Ascending aorta (tissue), 2 donors: Measurements from ENCODE around the gene FAIM. TPM values are rescaled to one million over a fixed set of nuclear protein-coding genes. Genes with fewer than 3 reads are reported as not detected.
"Not testable (repeated sequence)": the region's sequence is repeated elsewhere in the genome, so short reads cannot be mapped to it uniquely, and the experiment has no call there.

Experiments used
- DNase-seq, 2 donors: peaks; one replicate each; pipeline ENCODE4 v3.0.0-alpha.2; 2019; ENCODE audit warnings: low spot score in 2 of 2
- H3K27ac ChIP-seq, 2 donors: fragments of 200-600 bp; sonication (generic); one replicate each; pipeline ENCODE4 v1.5.1; 2016 to 2017; ENCODE audit warnings: mild to moderate bottlenecking in 1 of 2
- H3K27me3 ChIP-seq: fragments of 200-600 bp; sonication (generic); one replicate; pipeline ENCODE4 v1.5.1; 2017
- H3K36me3 ChIP-seq, 2 donors: fragments of 200-600 bp; sonication (generic); one replicate each; pipeline ENCODE4 v1.5.1; 2016
- H3K4me1 ChIP-seq, 2 donors: fragments of 200-600 bp; sonication (generic); one replicate each; pipeline ENCODE4 v1.5.1; 2016 to 2017; ENCODE audit warnings: mild to moderate bottlenecking in 1 of 2
- H3K4me3 ChIP-seq, 2 donors: fragments of 200-600 bp; sonication (generic); one replicate each; pipeline ENCODE4 v1.5.1; 2016 to 2017; ENCODE audit warnings: mild to moderate bottlenecking in 1 of 2
- H3K9me3 ChIP-seq, 2 donors: fragments of 200-600 bp; sonication (generic); one replicate each; pipeline ENCODE4 v1.5.1; 2016
- CTCF ChIP-seq, 3 experiments: fragments of 200-600 bp in 2 of 3; fragments of 450-650 bp in 1 of 3; sonication (generic) in 2 of 3; IDR thresholded peaks; one replicate each; pipeline ENCODE4 v1.5.1; 2016 to 2019; ENCODE audit warnings: antibody characterized with exemption in 3 of 3, mild to moderate bottlenecking in 1 of 3, moderate library complexity in 1 of 3
- intact Hi-C: fragments of 100-400 bp; cut with DNase I; formaldehyde crosslinking; loops from one replicate; pipeline ENCODE4 v1.15.1; 2023
- total RNA-seq: library from RNA; depleted of rRNA; stranded (reverse); fragments of >200 nt; gene quantifications from one replicate; pipeline ENCODE4 v1.1.0, GENCODE V29; 2016

FAIM gene
- total RNA-seq, 1 donor from 2014 or later: 13.5 TPM

- H3K36me3 ChIP-seq: peaks cover 19 to 41% of the 10 kb centered on the region in 2 donors
- TF ChIP-seq CTCF (IDR thresholded peaks at IDR 0.05): no peak
- DNase-seq: no peak
- no peak overlapping the region for H3K27ac ChIP-seq
- H3K4me1 ChIP-seq: no peaks in the 10 kb centered on the region
- intact Hi-C loops: no loop called here
- peaks cover 10 to 21% of the 10 kb centered on the region in 2 donors for H3K9me3 ChIP-seq
- H3K27me3 ChIP-seq: no peaks in the 10 kb centered on the region
- H3K4me3 ChIP-seq: no peak overlapping the region
Measured at GRCh38 chr3:138678086-138678485, 69.5 kb downstream of the FAIM start.

GRCh38 chr3:138678874-138679392 lies 70.4 kb downstream of the FAIM start:
- no peak overlapping the region for H3K27ac ChIP-seq
- intact Hi-C loops: no loop called here
- no peaks in the 10 kb centered on the region for H3K4me1 ChIP-seq
- no peak for TF ChIP-seq CTCF (IDR thresholded peaks at IDR 0.05)
- H3K27me3 ChIP-seq: no peaks in the 10 kb centered on the region
- H3K4me3 ChIP-seq: no peak overlapping the region
- peaks cover 10 to 21% of the 10 kb centered on the region in 2 donors for H3K9me3 ChIP-seq
- H3K36me3 ChIP-seq: peaks cover 19 to 40% of the 10 kb centered on the region in 2 donors
- no peak for DNase-seq

- H3K27me3 ChIP-seq: not testable (repeated sequence)
Measured at GRCh38 chr3:138680974-138681373, 72.4 kb downstream of the FAIM start.

GRCh38 chr3:138681463-138682220 lies 73.1 kb downstream of the FAIM start:
- Histone ChIP-seq H3K27me3 (no peaks in the 10 kb centered on the region), H3K36me3 (peaks cover 12 to 14% of the 10 kb centered on the region in 2 donors), H3K9me3 (no peaks in the 10 kb centered on the region), H3K4me1 (no peaks in the 10 kb centered on the region), H3K4me3 (no peak overlapping the region), H3K27ac (no peak overlapping the region)
- TF ChIP-seq CTCF (IDR thresholded peaks at IDR 0.05): no peak
- intact Hi-C loops: no loop called here
- DNase-seq: no peak

More at GRCh38 chr3:138680974-138681373, 72.4 kb downstream of the FAIM start:
- H3K4me3 ChIP-seq, H3K27ac ChIP-seq, H3K9me3 ChIP-seq, DNase-seq, intact Hi-C loops, H3K4me1 ChIP-seq: not testable (repeated sequence)
- peaks cover 12 to 20% of the 10 kb centered on the region in 2 donors for H3K36me3 ChIP-seq

- Histone ChIP-seq H3K4me3 (no peak overlapping the region), H3K36me3 (peaks cover 9 to 12% of the 10 kb centered on the region in 2 donors), H3K4me1 (no peaks in the 10 kb centered on the region), H3K27me3 (no peaks in the 10 kb centered on the region), H3K9me3 (no peaks in the 10 kb centered on the region), H3K27ac (no peak overlapping the region)
- TF ChIP-seq CTCF (IDR thresholded peaks at IDR 0.05): no peak
- DNase-seq: no peak
- intact Hi-C loops: no loop called here
Measured at GRCh38 chr3:138682648-138683047, 74.1 kb downstream of the FAIM start.

Other genes with a start within 250 kb of the FAIM start
- gene ESYT3, start 174.2 kb upstream of the FAIM start, total RNA-seq: not detected
- gene CEP70, start 14.5 kb upstream of the FAIM start, total RNA-seq: 7.6 TPM
- 9.3 TPM for gene PIK3CB, start 226.2 kb downstream of the FAIM start, total RNA-seq